ENCODE data around the gene ERC1.

The ERC1 gene

GRCh38 chr12:943051-943450, 48.0 kb upstream of the ERC1 start:
- no peak overlapping the region for H3K27ac ChIP-seq (ENCODE audit: extremely low read depth, low read depth, low read length)
- ChIA-PET CTCF (no interaction called here), POLR2A (no interaction called here)
- no peaks in the 10 kb centered on the region for H3K4me1 ChIP-seq (ENCODE audit: control insufficient read depth, insufficient read depth, low read length)
- TF ChIP-seq ZNF639 (tag by site-specific recombination; IDR thresholded peaks at IDR 0.05) (no peak), ZNF510 (tag by site-specific recombination; IDR thresholded peaks at IDR 0.05; ENCODE audit: insufficient replicate concordance) (no peak), ZBTB49 (tag by site-specific recombination; IDR thresholded peaks at IDR 0.05; ENCODE audit: low read depth) (no peak), ZNF26 (tag by site-specific recombination; IDR thresholded peaks at IDR 0.05) (no peak), WT1 (tag by site-specific recombination; IDR thresholded peaks at IDR 0.05) (no peak), KLF1 (tag by site-specific recombination; IDR thresholded peaks at IDR 0.05) (no peak), ZNF19 (tag by site-specific recombination; IDR thresholded peaks at IDR 0.05; ENCODE audit: low read depth) (no peak), ZNF398 (tag by site-specific recombination; IDR thresholded peaks at IDR 0.05) (no peak), PRDM6 (tag by site-specific recombination; IDR thresholded peaks at IDR 0.05) (no peak), ZSCAN23 (tag by site-specific recombination; IDR thresholded peaks at IDR 0.05) (no peak), ZNF707 (tag by site-specific recombination; IDR thresholded peaks at IDR 0.05) (no peak), SCRT1 (tag by site-specific recombination; IDR thresholded peaks at IDR 0.05; ENCODE audit: borderline replicate concordance) (no peak), INSM2 (tag by site-specific recombination; IDR thresholded peaks at IDR 0.05) (no peak), ZNF704 (tag by site-specific recombination; IDR thresholded peaks at IDR 0.05) (no peak), ZNF654 (tag by site-specific recombination; IDR thresholded peaks at IDR 0.05; ENCODE audit: low read depth) (no peak)
- no peak overlapping the region for H3K4me3 ChIP-seq (ENCODE audit: low read depth, low read length)
- peaks cover 34 to 43% of the 10 kb centered on the region in 2 experiments; a peak in 2 of 3 replicates for H3K36me3 ChIP-seq (ENCODE audit: control insufficient read depth in 2 of 2, insufficient read depth in 1 of 2, low read length in 2 of 2)
- no peaks in the 10 kb centered on the region for H3K9me3 ChIP-seq (ENCODE audit: control insufficient read depth, insufficient read depth, low read depth, low read length)
